WERI-Rb-1 (cell line): ENCODE results near the gene LCA5.

Experiments used
- DNase-seq: peaks from one replicate; pipeline ENCODE4 v3.0.0-alpha.2; 2020
- H3K27ac ChIP-seq: fragments of 250-450 bp; sonication (Bioruptor Pico); 2 replicates; pipeline ENCODE4 v1.5.1; 2020; ENCODE audit warnings: mild to moderate bottlenecking, moderate library complexity
- H3K27me3 ChIP-seq: fragments of 250-450 bp; sonication (Bioruptor Pico); 2 replicates; pipeline ENCODE4 v1.5.1; 2021; ENCODE audit warnings: mild to moderate bottlenecking, low read depth, moderate library complexity; ENCODE audit not compliant: insufficient read depth, severe bottlenecking
- H3K36me3 ChIP-seq: fragments of 250-450 bp; sonication (Bioruptor Pico); 2 replicates; pipeline ENCODE4 v1.5.1; 2020; ENCODE audit warnings: mild to moderate bottlenecking, moderate library complexity
- H3K4me3 ChIP-seq: 2 replicates; pipeline ENCODE4 v1.5.1; 2011; ENCODE audit warnings: low read depth, mild to moderate bottlenecking, control low read depth, low read length
- H3K9me3 ChIP-seq: fragments of 250-450 bp; sonication (Bioruptor Pico); 2 replicates; pipeline ENCODE4 v1.5.1; 2021; ENCODE audit warnings: mild to moderate bottlenecking, moderate library complexity; ENCODE audit not compliant: severe bottlenecking
- CTCF ChIP-seq: IDR thresholded peaks from 2 replicates; pipeline ENCODE4 v1.5.1; 2011; ENCODE audit warnings: low read depth, mild to moderate bottlenecking, control low read depth, inconsistent platforms, low read length

Gene LCA5

GRCh38 chr6:79506251-79506650 is 31.0 kb downstream of the LCA5 start:
- no peaks in the 10 kb centered on the region for H3K9me3 ChIP-seq
- H3K27ac ChIP-seq: no peak overlapping the region
- TF ChIP-seq CTCF: no peak
- H3K4me3 ChIP-seq: no peak overlapping the region
- H3K27me3 ChIP-seq: no peaks in the 10 kb centered on the region
- no peaks in the 10 kb centered on the region for H3K36me3 ChIP-seq
- no peak for DNase-seq

DNA sequence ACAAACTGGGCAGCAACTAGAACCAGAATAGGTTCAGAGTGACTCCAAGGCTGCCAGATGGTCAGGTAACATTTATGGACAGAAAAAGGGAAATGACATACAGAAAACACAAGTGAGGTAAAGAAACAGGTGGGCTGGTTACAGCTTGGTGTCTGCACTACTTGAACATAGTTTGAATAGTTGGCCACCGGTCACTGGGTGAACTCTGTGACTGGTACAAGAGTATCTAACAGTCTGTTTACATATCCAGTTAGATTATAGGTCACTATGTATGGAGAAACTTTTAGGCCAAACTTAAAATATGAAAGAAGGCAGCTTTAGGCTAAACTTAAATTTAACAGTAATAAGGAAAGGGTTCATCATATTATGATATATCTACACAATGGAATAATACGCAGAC is 32.9 kb downstream of the LCA5 start:
- no peak for TF ChIP-seq CTCF
- Histone ChIP-seq H3K36me3 (no peaks in the 10 kb centered on the region), H3K9me3 (no peaks in the 10 kb centered on the region), H3K27ac (no peak overlapping the region), H3K4me3 (no peak overlapping the region), H3K27me3 (no peaks in the 10 kb centered on the region)
- DNase-seq: no peak

DNA sequence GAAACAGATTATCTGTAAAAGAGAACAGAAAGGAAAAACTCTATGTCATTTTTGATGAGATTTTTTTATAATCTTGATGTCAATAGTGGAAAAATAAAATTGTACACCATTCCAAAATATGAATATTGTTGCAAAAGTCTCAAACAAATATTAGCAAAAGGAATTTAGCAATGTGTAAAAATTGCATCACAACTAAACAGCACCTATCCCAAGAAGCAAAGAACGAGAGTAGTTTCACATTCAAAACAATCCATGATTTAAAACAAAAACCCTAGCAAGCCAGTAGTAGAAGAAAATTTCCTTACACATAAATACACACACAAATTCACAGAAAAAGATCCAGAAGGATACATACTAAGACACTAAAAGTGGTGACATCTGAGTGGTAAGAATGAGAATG is 38.4 kb downstream of the LCA5 start:
- H3K27ac ChIP-seq: no peak overlapping the region
- H3K9me3 ChIP-seq: no peaks in the 10 kb centered on the region
- H3K4me3 ChIP-seq: no peak overlapping the region
- DNase-seq: no peak
- no peaks in the 10 kb centered on the region for H3K36me3 ChIP-seq
- no peak for TF ChIP-seq CTCF
- no peaks in the 10 kb centered on the region for H3K27me3 ChIP-seq

DNA sequence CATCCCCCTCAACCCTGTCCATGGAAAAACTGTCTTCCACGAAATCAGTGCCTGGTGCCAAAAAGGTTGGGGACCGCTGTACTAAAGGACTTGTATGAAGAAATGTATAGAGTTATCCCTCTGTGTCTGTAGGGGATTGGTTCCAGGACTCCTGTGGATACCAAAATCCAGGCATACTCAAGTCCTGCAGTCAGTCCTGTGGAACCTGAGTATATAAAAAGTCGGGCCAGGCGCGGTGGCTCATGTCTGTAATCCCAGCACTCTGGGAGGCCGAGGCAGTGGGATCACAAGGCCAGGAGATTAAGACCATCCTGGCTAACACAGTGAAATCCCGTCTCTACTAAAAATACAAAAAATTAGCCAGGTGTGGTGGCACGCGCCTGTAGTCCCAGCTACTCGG is 42.0 kb downstream of the LCA5 start:
- peak; percentile 60 for DNase-seq
- Histone ChIP-seq H3K27ac (peak overlapping the region; percentile 67), H3K27me3 (no peaks in the 10 kb centered on the region), H3K36me3 (no peaks in the 10 kb centered on the region), H3K9me3 (no peaks in the 10 kb centered on the region), H3K4me3 (peak overlapping the region; percentile 41)
- TF ChIP-seq CTCF: no peak

DNA sequence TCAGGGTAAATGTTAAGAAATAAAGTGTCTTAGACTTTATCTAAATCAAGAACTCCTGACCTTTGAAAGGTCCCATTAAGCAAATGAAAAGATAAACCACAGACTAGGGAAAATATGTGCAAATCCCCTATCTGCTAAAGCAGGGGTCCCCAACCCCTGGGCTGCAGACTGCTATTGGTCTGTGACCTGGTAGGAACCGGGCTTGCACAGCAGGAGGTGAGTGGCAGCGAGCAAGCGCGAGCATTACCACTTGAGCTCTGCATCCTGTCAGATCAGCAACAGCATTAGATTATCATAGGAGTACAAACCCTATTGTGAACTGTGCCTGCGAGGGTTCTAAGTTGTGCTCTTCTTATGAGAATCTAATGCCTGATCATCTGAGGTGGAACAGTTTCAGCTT is 42.4 kb downstream of the LCA5 start:
- no peaks in the 10 kb centered on the region for H3K27me3 ChIP-seq
- H3K27ac ChIP-seq: peak overlapping the region; percentile 67
- peak overlapping the region; percentile 41 for H3K4me3 ChIP-seq
- no peaks in the 10 kb centered on the region for H3K9me3 ChIP-seq
- DNase-seq: peak; percentile 94
- H3K36me3 ChIP-seq: no peaks in the 10 kb centered on the region
- TF ChIP-seq CTCF: no peak

DNA sequence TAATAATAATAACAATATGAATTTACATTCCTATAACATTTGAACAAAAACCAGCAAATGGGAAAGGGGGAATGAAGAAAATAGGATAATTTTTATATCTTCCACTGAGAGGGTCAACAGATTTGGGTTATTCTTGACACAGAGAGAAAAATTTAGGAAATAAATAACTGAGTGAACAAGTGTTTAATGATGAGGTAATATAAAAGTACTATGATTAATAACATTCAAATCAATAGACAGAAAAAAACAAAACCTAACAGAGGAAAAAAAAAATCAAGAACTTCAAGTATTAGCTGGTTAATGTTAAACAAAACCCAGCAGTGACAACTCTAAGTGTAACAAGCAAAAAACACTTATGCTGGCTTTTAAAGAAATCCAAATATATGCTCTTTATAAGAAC is 66.5 kb downstream of the LCA5 start:
- no peak for DNase-seq
- Histone ChIP-seq H3K9me3 (no peaks in the 10 kb centered on the region), H3K27ac (no peak overlapping the region), H3K36me3 (no peaks in the 10 kb centered on the region), H3K27me3 (no peaks in the 10 kb centered on the region), H3K4me3 (no peak overlapping the region)
- TF ChIP-seq CTCF: no peak
